Adrenal gland (tissue), 12 donors: Measurements from ENCODE around the gene GATA2. TPM values are rescaled to one million over a fixed set of nuclear protein-coding genes. Genes with fewer than 3 reads are reported as not detected.

ENCODE experiments used
- DNase-seq, 7 donors: peaks; one replicate each; pipeline ENCODE4 v3.0.0-alpha.2; 2019 to 2020
- H3K27ac ChIP-seq, 5 donors: fragments of 200-600 bp; sonication (generic) in 4 of 5; 1 replicate in 3 of 5; 2 replicates in 2 of 5; pipeline versions ENCODE4 v1.5.1 to v1.8.0; 2016 to 2020; ENCODE audit warnings: mild to moderate bottlenecking in 1 of 5
- H3K27me3 ChIP-seq: fragments of 200-600 bp; 2 replicates; pipeline ENCODE4 v1.8.0; 2021
- H3K36me3 ChIP-seq, 2 donors: fragments of 200-600 bp; replicated peaks in 1 of 2; 1 replicate in 1 of 2; 2 replicates in 1 of 2; pipeline versions ENCODE4 v1.5.1 to v1.8.0; 2018 to 2022
- H3K4me1 ChIP-seq, 2 donors: fragments of 200-600 bp; replicated peaks in 1 of 2; 1 replicate in 1 of 2; 2 replicates in 1 of 2; pipeline versions ENCODE4 v1.5.1 to v1.8.0; 2018 to 2021
- H3K4me3 ChIP-seq, 4 donors: fragments of 200-600 bp; sonication (generic) in 3 of 4; one replicate each; pipeline ENCODE4 v1.5.1; 2016 to 2018
- H3K9me3 ChIP-seq, 3 donors: fragments of 200-600 bp; sonication (generic) in 1 of 3; replicated peaks in 1 of 3; 1 replicate in 2 of 3; 2 replicates in 1 of 3; pipeline versions ENCODE4 v1.5.1 to v1.8.0; 2016 to 2021
- POLR2A ChIP-seq, 2 donors: fragments of 450-650 bp; IDR thresholded peaks; one replicate each; pipeline ENCODE4 v1.6.1; 2017; ENCODE audit warnings: antibody characterized with exemption in 2 of 2, mild to moderate bottlenecking in 2 of 2, moderate library complexity in 1 of 2
- WGBS, 4 donors: extraction: QIAGEN DNeasy Blood & Tissue Kit in 2 of 4; methylation state at CpG; one replicate each; pipeline versions ENCODE4 v1.1.5 to v1.1.7; 2013 to 2017; 5-methylcytosine and 5-hydroxymethylcytosine counted together
- intact Hi-C, 2 donors: fragments of 100-400 bp; cut with DNase I; formaldehyde crosslinking; loops; one replicate each; pipeline versions ENCODE4 v1.14.1 to v1.15.0; 2022 to 2023
- polyA plus RNA-seq, 3 donors: library from polyadenylated mRNA; stranded (reverse); fragments of 200-250 nt in 2 of 3; fragments of 350-450 nt in 1 of 3; fragmentation: Illumina TruSeq in 1 of 3; extraction: RNeasy Lipid Tissue Mini Kit (QIAGEN cat#74804) in 1 of 3; gene quantifications; one replicate each; pipeline ENCODE4 v1.2.3, GENCODE V29; 2013 to 2014
- total RNA-seq, 9 donors: library from RNA; depleted of rRNA in 4 of 9; stranded (reverse); fragments of >200 nt in 4 of 9; fragments of 120-200 nt in 1 of 9; fragmentation: NEBNext Ultra II Directional in 1 of 9; extraction: Animal tissue kit (Norgen Biotek cat#: 25700) in 1 of 9; gene quantifications; one replicate each; pipeline versions ENCODE4 v1.1.0 to v1.2.4, GENCODE V29; 2013 to 2023
- TF ChIP-seq, protein P1 (sequence below), 6 experiments: fragments of 450-650 bp in 4 of 6; fragments of 200-600 bp in 2 of 6; sonication (generic) in 1 of 6; IDR thresholded peaks; 1 replicate in 5 of 6; 2 replicates in 1 of 6; pipeline versions ENCODE4 v1.5.1 to v1.8.0; 2016 to 2021; ENCODE audit warnings: antibody characterized with exemption in 6 of 6, mild to moderate bottlenecking in 2 of 6, moderate library complexity in 1 of 6
- donor health status: healthy with polysubstance abuse.
- donor health status: Bipolar disorder and iron deficiency.
- donor health status: DM: yes; HTN: yes; CAD: no.
- donor health status: DM: no; HTN: no; CAD: no.
- donor health status: DM: no; HTN: no; CAD: no.
- donor health status: DM: yes; HTN: yes; CAD: no.

Gene GATA2
- total and polyA plus RNA-seq, 12 donors, result 3.4 to 37.5 (median 7.4) TPM

DNA sequence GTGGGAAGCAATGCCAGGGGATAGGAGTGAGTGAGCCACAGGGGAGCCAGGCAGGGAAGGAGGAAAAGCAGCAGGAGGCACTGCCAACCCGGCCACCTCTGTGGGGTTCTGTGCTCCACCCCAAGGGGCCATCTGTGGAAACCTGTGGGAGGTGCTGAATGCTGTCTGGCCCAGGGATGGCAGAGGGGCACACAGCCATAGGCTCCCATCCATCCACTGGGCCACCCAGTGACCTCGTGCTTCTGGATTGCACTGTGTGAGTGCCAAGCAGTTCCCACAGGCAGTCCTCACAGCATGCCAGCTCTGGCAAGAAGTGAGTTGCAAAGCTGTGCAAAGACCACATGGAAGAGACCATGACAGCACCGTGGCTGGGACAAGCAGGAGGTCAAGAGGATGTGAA is 53.8 kb downstream of the GATA2 start:
- TF ChIP-seq POLR2A (IDR thresholded peaks at IDR 0.05), result no peak
- TF ChIP-seq, protein P1, sequence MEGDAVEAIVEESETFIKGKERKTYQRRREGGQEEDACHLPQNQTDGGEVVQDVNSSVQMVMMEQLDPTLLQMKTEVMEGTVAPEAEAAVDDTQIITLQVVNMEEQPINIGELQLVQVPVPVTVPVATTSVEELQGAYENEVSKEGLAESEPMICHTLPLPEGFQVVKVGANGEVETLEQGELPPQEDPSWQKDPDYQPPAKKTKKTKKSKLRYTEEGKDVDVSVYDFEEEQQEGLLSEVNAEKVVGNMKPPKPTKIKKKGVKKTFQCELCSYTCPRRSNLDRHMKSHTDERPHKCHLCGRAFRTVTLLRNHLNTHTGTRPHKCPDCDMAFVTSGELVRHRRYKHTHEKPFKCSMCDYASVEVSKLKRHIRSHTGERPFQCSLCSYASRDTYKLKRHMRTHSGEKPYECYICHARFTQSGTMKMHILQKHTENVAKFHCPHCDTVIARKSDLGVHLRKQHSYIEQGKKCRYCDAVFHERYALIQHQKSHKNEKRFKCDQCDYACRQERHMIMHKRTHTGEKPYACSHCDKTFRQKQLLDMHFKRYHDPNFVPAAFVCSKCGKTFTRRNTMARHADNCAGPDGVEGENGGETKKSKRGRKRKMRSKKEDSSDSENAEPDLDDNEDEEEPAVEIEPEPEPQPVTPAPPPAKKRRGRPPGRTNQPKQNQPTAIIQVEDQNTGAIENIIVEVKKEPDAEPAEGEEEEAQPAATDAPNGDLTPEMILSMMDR (IDR thresholded peaks at IDR 0.05), result no peak
- intact Hi-C loops, result no loop called here

DNA sequence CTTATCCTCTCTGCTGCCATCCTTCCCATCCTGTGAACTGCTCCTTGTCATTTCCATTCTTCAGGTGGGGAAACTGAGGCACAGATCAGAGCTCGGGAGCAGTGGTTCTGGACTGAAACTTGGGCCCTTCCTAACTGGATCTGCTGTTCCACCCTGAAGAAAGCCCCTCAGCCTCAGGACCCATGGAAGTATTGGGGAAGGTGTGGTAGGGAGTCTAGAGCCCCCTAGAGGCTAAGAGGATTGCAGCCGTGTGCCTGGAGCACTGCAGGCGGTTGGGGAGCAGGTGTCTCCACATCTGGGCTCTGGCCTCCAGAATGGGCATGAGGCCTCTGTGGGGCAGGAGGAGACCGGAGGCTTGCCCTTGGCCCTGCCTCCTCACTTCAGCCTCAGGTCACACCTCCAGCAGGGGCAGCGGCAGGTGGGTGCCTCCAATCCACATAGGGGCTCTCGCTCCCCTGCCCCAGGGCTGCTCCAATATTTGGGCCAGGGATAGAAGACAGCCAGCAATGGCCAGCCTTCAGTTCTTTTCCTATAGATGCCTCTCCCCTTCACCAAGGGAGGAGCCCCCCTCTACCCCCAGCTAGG is 54.4 kb downstream of the GATA2 start:
- Histone ChIP-seq H3K9me3 (no peaks in the 10 kb centered on the region), H3K4me3 (no peak overlapping the region), H3K4me1 (no peaks in the 10 kb centered on the region), H3K27ac (no peak overlapping the region), H3K27me3 (peaks cover 4% of the 10 kb centered on the region), H3K36me3 (no peaks in the 10 kb centered on the region)
- 20 to 75% (median 64%) methylated on average over 1 to 6 of the region's 6 CpGs for WGBS, 4 donors
- no peak for DNase-seq
- TF ChIP-seq POLR2A (IDR thresholded peaks at IDR 0.05), result no peak
- TF ChIP-seq, protein P1 (IDR thresholded peaks at IDR 0.05), result peak in 2 of 6 experiments; percentile 9 to 22
- intact Hi-C loops, result no loop called here

More for the DNA sequence above, 53.8 kb downstream of the GATA2 start:
- DNase-seq, result no peak
- H3K27me3 ChIP-seq, result peaks cover 4% of the 10 kb centered on the region
- H3K9me3 ChIP-seq, result no peaks in the 10 kb centered on the region
- H3K4me1 ChIP-seq, result no peaks in the 10 kb centered on the region
- no peak overlapping the region for H3K27ac ChIP-seq
- no peaks in the 10 kb centered on the region for H3K36me3 ChIP-seq
- no peak overlapping the region for H3K4me3 ChIP-seq
- WGBS, 4 donors, result 42 to 70% (median 60%) methylated on average over 1 to 3 of the region's 3 CpGs

- TF ChIP-seq, protein P1 (IDR thresholded peaks at IDR 0.05), result no peak
- no peak for TF ChIP-seq POLR2A (IDR thresholded peaks at IDR 0.05)
- Histone ChIP-seq H3K4me1 (peaks cover 4 to 5% of the 10 kb centered on the region in 2 donors), H3K27me3 (peaks cover 19% of the 10 kb centered on the region), H3K4me3 (no peak overlapping the region), H3K9me3 (no peaks in the 10 kb centered on the region), H3K36me3 (no peaks in the 10 kb centered on the region), H3K27ac (no peak overlapping the region)
- intact Hi-C loops, result no loop called here
- WGBS, 4 donors, result 67 to 89% (median 77%) methylated on average over 3 of the region's 3 CpGs
- DNase-seq, result no peak
These were observed 56.8 kb downstream of the GATA2 start for GRCh38 chr3:128436214-128436613.

- no peak overlapping the region for H3K4me3 ChIP-seq
- no peak for TF ChIP-seq POLR2A (IDR thresholded peaks at IDR 0.05)
- TF ChIP-seq, protein P1 (IDR thresholded peaks at IDR 0.05), result no peak
- intact Hi-C loops, result no loop called here
- H3K9me3 ChIP-seq, result no peaks in the 10 kb centered on the region
- H3K4me1 ChIP-seq, result peaks cover 4 to 5% of the 10 kb centered on the region in 2 donors
- WGBS, 4 donors, result 76 to 98% (median 86%) methylated on average over 4 to 5 of the region's 5 CpGs; no CpG with 5 or more reads in 1 of the 4 donors
- no peak for DNase-seq
- peaks cover 19% of the 10 kb centered on the region for H3K27me3 ChIP-seq
- H3K27ac ChIP-seq, result no peak overlapping the region
- no peaks in the 10 kb centered on the region for H3K36me3 ChIP-seq
These were observed 57.4 kb downstream of the GATA2 start for GRCh38 chr3:128435561-128435960.
